Activated CD4-positive, alpha-beta T cell treated with anti-CD3 and anti-CD28 coated beads, Interleukin-2, amount 50 U/mL, for 24 hours (primary cell): ENCODE measurements around the gene MRPS18C.
"Not testable (repeated sequence)": the region's sequence is repeated elsewhere in the genome, so short reads cannot be mapped to it uniquely, and the experiment has no call there.

ENCODE experiments used
- DNase-seq, 2 donors: peaks; one replicate each; pipeline ENCODE4 v3.0.0-alpha.2; 2020; ENCODE audit warnings: low read depth in 1 of 2, low spot score in 1 of 2

MRPS18C gene

GRCh38 chr4:83496085-83496917 is 40.4 kb downstream of the MRPS18C start:
- DNase-seq = not testable (repeated sequence)

DNA sequence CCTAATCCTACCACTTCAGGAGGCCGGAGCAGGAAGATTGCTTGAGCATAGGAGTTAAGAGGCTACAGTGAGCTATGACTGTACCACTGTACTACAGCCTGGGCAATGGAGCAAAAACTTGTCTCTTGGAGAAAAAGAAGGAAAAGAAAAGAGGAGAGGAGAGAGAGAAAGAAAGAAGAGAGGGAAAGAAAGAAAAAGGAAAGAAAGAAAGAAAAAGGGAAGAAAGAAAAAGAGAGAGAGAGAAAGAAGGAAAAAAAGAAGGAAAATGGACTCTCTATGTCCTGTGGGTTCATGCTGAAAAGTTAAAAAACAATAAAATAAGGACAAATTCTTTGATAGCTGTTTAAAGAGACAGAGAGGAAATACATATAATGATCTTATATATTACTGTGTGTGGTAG is 42.3 kb downstream of the MRPS18C start:
- DNase-seq = no peak

DNA sequence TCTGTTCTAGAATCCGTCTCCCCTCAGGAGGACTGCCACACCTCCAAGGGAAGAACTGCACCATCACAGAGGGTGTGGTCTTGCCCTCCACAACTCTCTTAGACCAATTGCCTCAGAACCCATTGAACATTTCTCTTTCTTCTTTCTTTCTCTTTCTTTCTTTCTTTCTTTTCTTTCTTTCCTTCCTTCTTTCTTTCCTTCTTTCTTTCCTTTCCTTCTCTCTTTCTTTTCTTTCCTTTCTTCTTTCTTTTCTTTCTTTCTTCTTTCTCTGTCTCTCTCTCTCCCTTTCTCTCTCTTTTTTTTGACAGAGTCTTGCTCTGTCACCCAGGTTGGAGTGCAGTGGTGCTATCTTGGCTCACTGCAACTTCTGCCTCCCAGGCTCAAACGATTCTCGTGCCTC is 45.8 kb downstream of the MRPS18C start:
- DNase-seq = not testable (repeated sequence)

- DNase-seq = no peak
Observed at GRCh38 chr4:83503974-83504373, 48.1 kb downstream of the MRPS18C start.

DNA sequence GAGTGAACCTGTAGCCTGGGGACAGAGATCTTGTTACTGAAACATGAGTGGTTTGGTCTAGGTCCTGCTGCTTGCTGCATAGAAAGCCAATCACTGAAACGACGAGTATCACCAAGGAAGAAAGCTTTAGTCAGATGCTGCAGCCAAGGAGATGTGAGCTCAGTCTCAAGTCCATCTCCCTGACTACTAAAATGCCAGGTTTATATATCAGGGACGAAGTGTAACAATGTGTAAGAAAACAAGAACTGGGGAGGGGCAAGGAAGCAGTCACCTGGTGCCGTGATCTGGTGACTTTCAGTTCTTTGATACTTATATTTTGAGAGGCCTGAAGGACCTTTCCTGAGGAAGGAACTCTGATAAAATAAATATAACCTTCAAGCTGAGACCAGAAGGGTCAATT is 48.6 kb downstream of the MRPS18C start:
- no peak for DNase-seq

DNA sequence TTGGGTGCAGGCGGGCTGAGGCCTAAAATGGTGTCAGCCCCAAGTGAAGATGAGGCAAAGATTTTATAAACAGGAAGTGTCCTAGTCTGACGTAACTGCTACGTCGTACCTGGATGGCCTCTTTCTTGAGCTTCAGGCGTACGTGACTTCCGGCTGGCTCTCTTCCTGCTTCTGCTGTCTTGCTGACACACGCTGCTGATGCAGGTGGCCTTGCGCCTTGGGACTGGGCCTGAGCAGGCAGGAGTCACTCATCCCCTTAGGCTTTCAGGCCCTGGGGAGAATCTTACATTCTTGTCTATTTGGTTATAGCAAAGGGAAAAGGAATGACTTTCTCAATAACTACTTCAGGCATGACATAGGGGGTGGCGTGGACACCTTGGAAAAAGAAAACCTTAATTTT is 49.1 kb downstream of the MRPS18C start:
- DNase-seq = no peak

DNA sequence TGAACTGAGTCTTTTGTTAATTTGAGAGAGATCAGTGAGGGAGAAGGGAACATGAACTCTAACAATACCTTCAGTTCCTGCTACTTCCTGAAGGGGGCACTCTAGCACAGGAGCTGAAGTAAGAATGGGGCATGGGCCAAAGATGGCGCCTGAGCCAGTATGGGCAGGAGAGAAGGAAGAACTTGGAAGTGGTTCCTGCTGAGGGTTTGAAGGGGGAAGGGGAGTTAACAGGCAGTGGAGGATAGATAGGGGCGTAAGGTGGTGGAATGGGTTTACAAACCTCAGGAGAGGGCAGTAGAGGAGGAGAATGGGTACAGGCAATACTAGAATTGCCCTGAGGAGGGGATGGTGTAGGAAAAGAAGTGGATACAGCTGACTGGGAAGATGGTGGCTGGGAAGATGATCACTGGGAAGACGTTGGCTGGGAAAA is 53.3 kb downstream of the MRPS18C start:
- peak; percentile 13 to 48 for DNase-seq

- DNase-seq = no peak
Observed at GRCh38 chr4:83510442-83510841, 54.6 kb downstream of the MRPS18C start.
